Activated T-cell treated with anti-CD3 and anti-CD28 coated beads, Interleukin-2, amount 50 U/mL, for 4 hours (primary cell): ENCODE results near the gene UNC13D. TPM values are rescaled to one million over a fixed set of nuclear protein-coding genes. Genes with fewer than 3 reads are reported as not detected.
A peak's percentile ranks its signal among the peaks of the same experiment; 100 is the strongest.
"Not testable (repeated sequence)": the region's sequence is repeated elsewhere in the genome, so short reads cannot be mapped to it uniquely, and the experiment has no call there.

Source experiments
- ATAC-seq, 2 donors: fragments of 200-7000 bp; cut with Tn5 transposase; one replicate each; pipeline ENCODE4 v1.10.0; 2021
- DNase-seq: peaks from one replicate; pipeline ENCODE4 v3.0.0-alpha.2; 2020
- H3K27me3 Mint-ChIP-seq: one replicate; pipeline ENCODE4 v1.8.0; 2021; ENCODE audit warnings: low read depth, mixed read lengths
- H3K36me3 Mint-ChIP-seq: one replicate; pipeline ENCODE4 v1.8.0; 2022; ENCODE audit warnings: mixed read lengths; ENCODE audit not compliant: insufficient read depth
- H3K4me1 Mint-ChIP-seq: one replicate; pipeline ENCODE4 v1.8.0; 2021; ENCODE audit warnings: low read depth, mixed read lengths
- H3K4me3 Mint-ChIP-seq: one replicate; pipeline ENCODE4 v1.8.0; 2021; ENCODE audit warnings: mild to moderate bottlenecking, moderate library complexity, mixed read lengths
- H3K9me3 Mint-ChIP-seq: one replicate; pipeline ENCODE4 v1.8.0; 2021; ENCODE audit warnings: mixed read lengths
- total RNA-seq, 3 donors: library from RNA; stranded (reverse); gene quantifications; one replicate each; pipeline ENCODE4 v1.2.1, GENCODE V29; 2021

UNC13D gene
- total RNA-seq, 3 donors from 2014 or later: 122 to 146 (median 124) TPM

- H3K4me3 Mint-ChIP-seq: peak overlapping the region; percentile 24
- H3K9me3 Mint-ChIP-seq, ATAC-seq, H3K27me3 Mint-ChIP-seq, DNase-seq, H3K36me3 Mint-ChIP-seq: not testable (repeated sequence)
- H3K4me1 Mint-ChIP-seq: peaks cover 20% of the 10 kb centered on the region
Measured at GRCh38 chr17:75865404-75866188, 21.4 kb upstream of the UNC13D start.

- not testable (repeated sequence) for H3K9me3 Mint-ChIP-seq, H3K36me3 Mint-ChIP-seq, H3K27me3 Mint-ChIP-seq, DNase-seq
- H3K4me3 Mint-ChIP-seq: peak overlapping the region; percentile 24
- ATAC-seq: peak; percentile 32 to 60
- peaks cover 20% of the 10 kb centered on the region for H3K4me1 Mint-ChIP-seq
Measured at GRCh38 chr17:75864887-75865286, 20.7 kb upstream of the UNC13D start.

GRCh38 chr17:75864448-75864871 is 20.3 kb upstream of the UNC13D start:
- Mint-ChIP-seq H3K36me3 (no peaks in the 10 kb centered on the region), H3K4me3 (no peak overlapping the region), H3K4me1 (peaks cover 21% of the 10 kb centered on the region), H3K9me3 (no peaks in the 10 kb centered on the region), H3K27me3 (no peaks in the 10 kb centered on the region)
- peak; percentile 69 to 75 for ATAC-seq
- no peak for DNase-seq

- Mint-ChIP-seq H3K27me3 (no peaks in the 10 kb centered on the region), H3K36me3 (no peaks in the 10 kb centered on the region), H3K9me3 (no peaks in the 10 kb centered on the region), H3K4me1 (peaks cover 33% of the 10 kb centered on the region), H3K4me3 (no peak overlapping the region)
- ATAC-seq (no peak), DNase-seq (no peak)
Measured at GRCh38 chr17:75861927-75862317, 17.7 kb upstream of the UNC13D start.

GRCh38 chr17:75859358-75859757 is 15.2 kb upstream of the UNC13D start:
- not testable (repeated sequence) for H3K9me3 Mint-ChIP-seq, H3K27me3 Mint-ChIP-seq, H3K36me3 Mint-ChIP-seq, ATAC-seq, DNase-seq, H3K4me3 Mint-ChIP-seq
- peaks cover 29% of the 10 kb centered on the region for H3K4me1 Mint-ChIP-seq

- no peaks in the 10 kb centered on the region for H3K9me3 Mint-ChIP-seq
- DNase-seq (peak; percentile 36), ATAC-seq (peak in 1 of 2 donors; percentile 33)
- no peaks in the 10 kb centered on the region for H3K36me3 Mint-ChIP-seq
- peaks cover 39% of the 10 kb centered on the region for H3K4me1 Mint-ChIP-seq
- no peaks in the 10 kb centered on the region for H3K27me3 Mint-ChIP-seq
- no peak overlapping the region for H3K4me3 Mint-ChIP-seq
Measured at GRCh38 chr17:75856062-75856756, 12.0 kb upstream of the UNC13D start.

GRCh38 chr17:75855310-75856061 is 11.3 kb upstream of the UNC13D start, which contains the start of gene WBP2:
WBP2 (minus strand) TSS chr17:75855335; CDS start chr17:75855297, 38 bp downstream.
- Mint-ChIP-seq H3K27me3 (no peaks in the 10 kb centered on the region), H3K9me3 (no peaks in the 10 kb centered on the region), H3K36me3 (no peaks in the 10 kb centered on the region), H3K4me1 (peaks cover 39% of the 10 kb centered on the region), H3K4me3 (no peak within 1 kb of the TSS)
- ATAC-seq: peak; percentile 91 to 93
- peak; percentile 96 for DNase-seq

GRCh38 chr17:75854881-75855309 is 10.7 kb upstream of the UNC13D start:
- peaks cover 39% of the 10 kb centered on the region for H3K4me1 Mint-ChIP-seq
- H3K4me3 Mint-ChIP-seq: no peak overlapping the region
- DNase-seq (no peak), ATAC-seq (peak; percentile 9 to 16)
- H3K9me3 Mint-ChIP-seq: no peaks in the 10 kb centered on the region
- H3K36me3 Mint-ChIP-seq: peaks cover under 1% of the 10 kb centered on the region
- no peaks in the 10 kb centered on the region for H3K27me3 Mint-ChIP-seq

GRCh38 chr17:75854101-75854748 is 10.0 kb upstream of the UNC13D start:
- DNase-seq (no peak), ATAC-seq (no peak)
- H3K4me1 Mint-ChIP-seq: peaks cover 36% of the 10 kb centered on the region
- no peaks in the 10 kb centered on the region for H3K9me3 Mint-ChIP-seq
- peaks cover 7% of the 10 kb centered on the region for H3K36me3 Mint-ChIP-seq
- H3K4me3 Mint-ChIP-seq: no peak overlapping the region
- H3K27me3 Mint-ChIP-seq: no peaks in the 10 kb centered on the region

- DNase-seq (no peak), ATAC-seq (no peak)
- Mint-ChIP-seq H3K4me1 (peaks cover 33% of the 10 kb centered on the region), H3K27me3 (no peaks in the 10 kb centered on the region), H3K4me3 (peak overlapping the region; percentile 13), H3K36me3 (peaks cover 8% of the 10 kb centered on the region), H3K9me3 (no peaks in the 10 kb centered on the region)
Measured at GRCh38 chr17:75853433-75853832, 9.2 kb upstream of the UNC13D start.

- H3K36me3 Mint-ChIP-seq: peaks cover 12% of the 10 kb centered on the region
- not testable (repeated sequence) for H3K4me3 Mint-ChIP-seq, ATAC-seq, H3K9me3 Mint-ChIP-seq, DNase-seq, H3K27me3 Mint-ChIP-seq
- peaks cover 33% of the 10 kb centered on the region for H3K4me1 Mint-ChIP-seq
Measured at GRCh38 chr17:75851693-75851991, 7.4 kb upstream of the UNC13D start.

GRCh38 chr17:75850928-75851692 is 6.9 kb upstream of the UNC13D start:
- H3K27me3 Mint-ChIP-seq: no peaks in the 10 kb centered on the region
- no peaks in the 10 kb centered on the region for H3K9me3 Mint-ChIP-seq
- DNase-seq: no peak
- peaks cover 14% of the 10 kb centered on the region for H3K36me3 Mint-ChIP-seq
- no peak overlapping the region for H3K4me3 Mint-ChIP-seq
- no peak for ATAC-seq
- peaks cover 28% of the 10 kb centered on the region for H3K4me1 Mint-ChIP-seq

GRCh38 chr17:75849724-75850123 is 5.5 kb upstream of the UNC13D start:
- Mint-ChIP-seq H3K27me3 (no peaks in the 10 kb centered on the region), H3K4me3 (no peak overlapping the region), H3K9me3 (no peaks in the 10 kb centered on the region), H3K4me1 (peaks cover 37% of the 10 kb centered on the region), H3K36me3 (peaks cover 15% of the 10 kb centered on the region)
- ATAC-seq (no peak), DNase-seq (no peak)
